GM21381 (cell line): Measurements from ENCODE around the gene PDXK.

Experiments
- ATAC-seq: cut with Tn5 transposase; IDR thresholded peaks from one replicate; pipeline ENCODE4 v1.9.1; 2021; ENCODE audit warnings: mild to moderate bottlenecking, moderate library complexity; ENCODE audit not compliant: unreplicated experiment

The PDXK gene

GRCh38 chr21:43741423-43742096, 22.6 kb downstream of the PDXK start:
- no peak for ATAC-seq

GRCh38 chr21:43743947-43744346, 25.0 kb downstream of the PDXK start:
- ATAC-seq = no peak

- no peak for ATAC-seq
Measured at GRCh38 chr21:43744725-43745124, 25.8 kb downstream of the PDXK start.

GRCh38 chr21:43745772-43746517, 27.0 kb downstream of the PDXK start:
- no peak for ATAC-seq

GRCh38 chr21:43748622-43749021, 29.7 kb downstream of the PDXK start:
- no peak for ATAC-seq

- ATAC-seq = no peak
Measured at GRCh38 chr21:43749651-43750262, 30.8 kb downstream of the PDXK start.

GRCh38 chr21:43750339-43751033, 31.6 kb downstream of the PDXK start:
- ATAC-seq = no peak

- ATAC-seq = no peak
Measured at GRCh38 chr21:43751955-43752591, 33.1 kb downstream of the PDXK start.

GRCh38 chr21:43752758-43753438, 34.0 kb downstream of the PDXK start:
- ATAC-seq = no peak

GRCh38 chr21:43753439-43753799, 34.5 kb downstream of the PDXK start:
- no peak for ATAC-seq

GRCh38 chr21:43754948-43755781, 36.2 kb downstream of the PDXK start:
- no peak for ATAC-seq

- no peak for ATAC-seq
Measured at GRCh38 chr21:43755820-43756594, 37.1 kb downstream of the PDXK start.

GRCh38 chr21:43757601-43758000, 38.7 kb downstream of the PDXK start:
- ATAC-seq = no peak

- no peak for ATAC-seq
Measured at GRCh38 chr21:43758111-43758641, 39.2 kb downstream of the PDXK start.

- no peak for ATAC-seq
Measured at GRCh38 chr21:43758811-43759210, 39.9 kb downstream of the PDXK start.

- ATAC-seq = no peak
Measured at GRCh38 chr21:43759651-43760050, 40.7 kb downstream of the PDXK start.

- ATAC-seq = no peak
Measured at GRCh38 chr21:43760391-43760958, 41.5 kb downstream of the PDXK start.

GRCh38 chr21:43761886-43762285, 43.0 kb downstream of the PDXK start:
- no peak for ATAC-seq
